SH-SY5Y (cell line): ENCODE data around the gene TEAD1.

Experiments used
- GATA2 ChIP-seq: IDR thresholded peaks from 2 replicates; pipeline ENCODE4 v1.6.1; 2011; ENCODE audit warnings: mild to moderate bottlenecking, low read depth, low read length
- GATA3 ChIP-seq: IDR thresholded peaks from 2 replicates; pipeline ENCODE4 v1.6.1; 2011; ENCODE audit warnings: low read depth, mild to moderate bottlenecking, low read length, moderate library complexity

GRCh38 chr11:12674936-12675696 lies 895 bp downstream of the TEAD1 start:
- TF ChIP-seq GATA3 (no peak), GATA2 (no peak)
